DMS153 (cell line): ENCODE measurements around the gene POLR1A.

Experiments
- DNase-seq: peaks from one replicate; lab custom pipeline; 2025; lab: John Stamatoyannopoulos, UW

Gene POLR1A

GRCh38 chr2:86105252-86105968, at the start of gene POLR1A:
TSS of gene POLR1A (minus strand) at chr2:86105886. CDS start at chr2:86105776, 110 bp downstream.
- DNase-seq: peak; percentile 84

- no peak for DNase-seq
These were observed 44.8 kb upstream of the POLR1A start for GRCh38 chr2:86150502-86150901.

GRCh38 chr2:86147793-86148192, 42.1 kb upstream of the POLR1A start:
- no peak for DNase-seq

GRCh38 chr2:86143926-86144685, 38.4 kb upstream of the POLR1A start:
- no peak for DNase-seq

GRCh38 chr2:86143307-86143706, 37.6 kb upstream of the POLR1A start:
- no peak for DNase-seq

GRCh38 chr2:86142436-86143257, 37.0 kb upstream of the POLR1A start:
- no peak for DNase-seq

- DNase-seq: no peak
These were observed 35.3 kb upstream of the POLR1A start for GRCh38 chr2:86140969-86141392.

- no peak for DNase-seq
These were observed 34.3 kb upstream of the POLR1A start for GRCh38 chr2:86139981-86140380.

- no peak for DNase-seq
These were observed 33.3 kb upstream of the POLR1A start for GRCh38 chr2:86138736-86139625.

- DNase-seq: no peak
These were observed 30.5 kb upstream of the POLR1A start for GRCh38 chr2:86136141-86136540.

GRCh38 chr2:86135653-86136052, 30.0 kb upstream of the POLR1A start:
- no peak for DNase-seq

GRCh38 chr2:86134709-86135108, 29.0 kb upstream of the POLR1A start:
- DNase-seq: no peak

- no peak for DNase-seq
These were observed 19.0 kb upstream of the POLR1A start for GRCh38 chr2:86124683-86125082.

- DNase-seq: no peak
These were observed 17.7 kb upstream of the POLR1A start for GRCh38 chr2:86123328-86123925.

GRCh38 chr2:86118130-86118529, 12.4 kb upstream of the POLR1A start:
- no peak for DNase-seq

- DNase-seq: no peak
These were observed 1.3 kb upstream of the POLR1A start for GRCh38 chr2:86107031-86107430.

GRCh38 chr2:86105969-86106945, 571 bp upstream of the POLR1A start, which contains the start of gene PTCD3:
TSS of gene PTCD3 (plus strand) at chr2:86106235. CDS start at chr2:86106248, 13 bp downstream.
- peak; percentile 91 for DNase-seq

- no peak for DNase-seq
These were observed 3.5 kb downstream of the POLR1A start for GRCh38 chr2:86102157-86102556.

- DNase-seq: no peak
These were observed 7.8 kb downstream of the POLR1A start for GRCh38 chr2:86097913-86098312.
